ENCODE results near the gene KCNH8.

Gene KCNH8

DNA sequence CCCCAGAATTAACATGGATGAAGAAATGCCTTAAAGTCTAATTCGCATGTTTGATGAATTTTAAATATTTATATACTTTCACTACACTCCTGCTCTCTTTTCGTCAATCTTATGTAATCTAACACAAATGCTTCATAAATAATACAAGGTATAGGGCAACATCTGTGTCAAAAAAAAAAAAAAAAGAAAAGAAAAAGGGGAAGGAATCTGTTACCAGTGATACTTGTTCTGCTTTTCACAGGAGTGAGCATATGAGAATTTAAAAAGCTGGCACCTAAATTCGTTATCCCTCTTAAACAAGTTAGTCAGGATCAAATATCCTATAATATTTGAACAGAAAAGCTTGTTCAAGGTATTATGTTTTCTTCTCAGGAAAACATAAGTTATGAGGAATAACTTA, 243.8 kb downstream of the KCNH8 start:
- DNase-seq: no peak

DNA sequence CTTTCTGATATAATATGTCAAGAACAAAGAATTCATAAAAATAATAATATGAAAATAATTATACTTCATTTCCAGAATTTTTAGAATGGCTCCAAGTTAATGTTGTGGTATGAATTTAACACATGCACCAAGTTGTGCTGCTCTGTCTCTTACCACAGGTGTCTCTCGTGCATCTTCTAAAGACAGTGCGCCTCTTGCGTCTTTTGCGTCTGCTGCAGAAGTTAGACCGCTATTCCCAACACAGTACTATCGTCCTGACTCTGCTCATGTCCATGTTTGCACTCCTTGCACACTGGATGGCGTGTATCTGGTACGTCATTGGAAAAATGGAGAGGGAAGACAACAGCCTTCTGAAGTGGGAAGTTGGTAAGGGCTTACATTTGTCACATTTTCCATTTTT, 246.6 kb downstream of the KCNH8 start:
- DNase-seq: no peak

DNA sequence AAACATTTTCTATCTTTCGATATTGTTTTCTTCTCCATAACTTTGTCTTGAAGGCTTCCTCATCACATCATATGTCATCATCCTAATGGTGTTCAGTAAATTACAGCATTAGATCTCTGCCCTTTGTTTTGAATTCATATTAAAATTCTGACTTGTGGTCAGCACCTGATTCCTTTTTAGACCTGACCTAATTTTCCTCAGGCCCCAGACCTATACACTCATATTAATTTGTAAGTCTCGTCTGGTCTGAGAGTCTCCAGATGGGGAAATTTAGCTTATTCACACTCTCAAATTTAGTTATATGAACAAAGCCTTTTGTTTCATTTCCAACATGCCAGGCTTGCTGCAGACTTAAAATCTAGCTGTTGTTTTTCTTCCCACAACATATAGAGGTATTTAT, 248.4 kb downstream of the KCNH8 start:
- no peak for DNase-seq

DNA sequence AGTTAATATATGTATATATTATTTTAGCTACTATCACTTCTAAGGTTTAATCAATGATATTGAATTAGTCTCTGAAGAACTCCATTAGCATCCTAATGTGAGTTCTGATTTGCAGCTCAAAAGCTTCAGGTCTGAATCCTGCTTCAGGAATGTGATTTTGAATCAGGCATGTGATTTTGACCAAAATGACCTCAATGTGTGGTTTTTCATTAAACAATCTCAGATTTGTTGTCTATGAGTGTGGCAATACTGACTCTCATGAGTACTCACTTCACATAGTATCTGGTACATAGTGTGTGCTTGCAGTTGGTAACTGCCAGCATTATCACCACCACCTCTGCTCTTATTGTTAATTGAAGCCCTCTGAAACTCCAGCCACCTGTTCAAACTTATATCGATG, 251.0 kb downstream of the KCNH8 start:
- no peak for DNase-seq

DNA sequence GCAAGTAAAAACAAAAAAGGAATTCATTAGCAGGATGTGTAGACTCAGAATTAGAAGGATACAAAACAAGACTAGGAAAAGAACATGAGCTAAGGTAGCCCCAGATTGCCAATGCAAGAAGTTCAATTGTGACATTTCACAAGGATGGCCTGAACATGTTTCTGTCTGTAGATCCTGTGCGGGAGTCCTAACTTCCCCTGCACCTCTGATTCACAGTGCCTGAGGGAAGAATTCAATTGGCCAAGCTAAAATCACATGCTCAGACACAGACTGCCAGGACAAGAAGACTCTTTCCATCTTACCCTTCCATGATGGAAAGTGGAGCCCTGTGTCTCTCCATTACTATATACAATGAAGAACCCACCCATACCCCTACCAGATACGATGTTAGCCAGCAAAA, 251.5 kb downstream of the KCNH8 start:
- DNase-seq: no peak

DNA sequence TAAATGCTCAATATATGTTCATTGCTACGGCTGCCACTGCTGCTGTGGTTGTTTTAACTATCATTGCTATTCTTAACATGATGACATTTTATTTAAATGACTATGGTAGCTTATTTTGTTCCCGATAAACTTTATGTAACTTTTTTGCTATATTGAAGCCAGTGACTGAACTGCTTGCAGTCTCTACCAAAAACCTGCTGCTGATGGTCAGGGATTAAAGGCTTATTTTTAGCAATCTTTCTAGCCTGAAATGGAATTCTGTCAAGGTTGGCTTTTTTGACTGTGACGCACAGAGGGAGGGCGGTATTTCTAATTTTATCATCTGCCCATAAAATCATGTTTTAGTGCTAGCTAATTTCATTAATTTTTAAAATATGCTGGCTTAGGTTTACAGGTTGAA, 271.8 kb downstream of the KCNH8 start:
- no peak for DNase-seq

DNA sequence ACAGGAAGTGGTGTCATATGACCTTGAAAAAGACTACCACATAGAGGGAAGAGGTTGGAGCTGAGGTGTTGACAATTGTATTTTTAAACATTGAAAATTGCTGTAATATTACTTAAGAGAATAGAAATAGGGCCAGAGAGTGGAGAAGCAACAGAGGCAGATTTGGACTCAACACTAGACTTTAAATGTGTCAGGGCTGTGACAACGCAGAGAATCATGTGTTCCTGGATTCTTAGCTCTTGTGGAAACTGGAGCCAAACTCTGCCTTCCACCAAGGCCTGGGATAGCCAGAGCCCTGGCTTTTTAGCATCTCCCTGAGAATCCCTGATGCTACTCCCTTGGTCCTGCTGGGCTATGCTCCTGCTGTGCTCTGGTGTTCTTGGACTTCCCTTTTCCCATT, 277.5 kb downstream of the KCNH8 start:
- no peak for DNase-seq

DNA sequence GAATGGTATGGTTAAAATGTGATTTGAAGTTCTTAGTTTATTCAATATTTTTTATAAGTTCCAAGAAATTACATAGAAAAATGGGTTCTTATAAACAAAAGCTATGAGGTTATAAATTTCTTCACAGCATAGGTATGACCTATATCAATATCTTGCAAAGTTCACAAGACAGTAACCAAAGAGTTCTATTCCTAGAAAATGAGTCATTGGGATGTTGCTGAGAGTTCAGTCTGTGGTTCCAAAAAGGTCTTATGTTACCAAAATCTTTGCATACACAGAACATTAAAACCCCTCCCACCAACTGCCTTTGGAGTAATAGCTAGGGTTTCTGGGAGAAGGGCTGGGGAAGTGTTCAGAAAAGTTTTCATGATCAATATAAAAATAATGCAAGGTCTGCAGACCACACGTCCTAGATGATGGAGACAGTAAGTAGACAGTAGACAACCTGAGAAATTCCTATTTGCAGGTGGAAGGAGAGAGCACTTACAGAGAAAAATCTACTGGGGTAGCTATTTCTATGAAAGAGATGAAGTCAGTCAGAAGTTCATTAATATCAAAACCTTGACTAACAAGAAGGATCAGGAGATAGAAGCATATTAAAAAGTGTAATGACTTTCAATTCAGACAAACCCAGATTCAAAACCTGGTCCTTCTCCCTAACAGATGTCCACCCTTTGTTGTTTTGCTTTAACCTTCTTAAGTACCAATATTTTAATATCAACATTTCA, 279.3 kb downstream of the KCNH8 start:
- no peak for DNase-seq

DNA sequence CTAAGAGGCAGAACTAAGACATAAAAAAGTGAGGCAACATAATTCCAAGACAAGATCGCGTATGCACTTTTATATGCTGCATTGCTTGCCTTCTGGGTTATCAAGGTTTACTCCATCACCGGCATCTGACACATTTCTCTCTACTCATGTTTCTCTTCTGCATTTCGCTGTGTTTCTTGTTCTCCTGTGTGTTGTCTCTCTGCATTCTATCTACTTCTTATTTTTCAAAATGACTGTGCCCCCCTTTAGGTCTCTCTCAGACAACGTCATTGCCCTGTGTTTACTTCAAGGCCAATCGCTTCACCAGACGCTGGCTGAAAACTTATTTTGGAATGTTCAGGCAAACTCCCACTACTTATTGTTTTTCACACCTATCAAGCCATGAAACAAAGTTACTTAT, 280.4 kb downstream of the KCNH8 start:
- DNase-seq: no peak

DNA sequence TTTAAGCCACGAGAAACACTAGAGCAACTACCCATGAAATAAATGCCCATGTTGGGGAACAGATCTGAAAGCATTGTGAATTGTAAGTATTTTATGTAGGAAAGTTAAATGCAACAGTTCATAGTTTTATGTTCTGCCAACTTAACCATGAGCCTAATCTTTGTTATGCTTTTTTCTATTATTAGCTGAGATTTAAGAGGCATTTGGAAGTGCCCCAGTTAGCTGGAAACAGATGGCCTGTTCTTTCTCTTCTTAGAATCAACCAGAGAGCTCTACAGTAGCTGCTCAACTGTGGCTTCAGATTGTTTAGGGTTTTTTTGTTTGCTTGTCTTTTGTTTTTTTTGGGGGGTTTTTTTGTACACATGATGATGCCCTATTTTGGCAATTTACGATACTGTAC, 284.4 kb downstream of the KCNH8 start:
- DNase-seq: no peak

DNA sequence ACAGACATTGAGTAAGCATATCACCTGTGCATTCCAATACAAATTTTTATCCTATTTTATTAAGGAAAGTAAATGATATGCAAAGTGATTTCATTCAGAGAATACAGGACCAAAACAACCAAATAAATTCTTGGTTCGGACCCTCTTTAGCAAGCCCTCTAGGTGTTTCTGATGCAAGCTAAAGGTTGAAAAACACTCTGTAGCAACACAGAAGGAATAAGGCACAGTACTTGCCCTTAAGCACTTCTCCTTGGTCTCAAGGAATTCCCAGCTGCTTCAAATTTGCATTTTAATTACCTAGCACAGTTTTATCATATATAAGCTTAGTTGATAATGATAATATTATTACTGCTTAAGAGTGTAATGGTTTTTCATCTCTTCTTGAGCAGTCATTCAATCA, 288.4 kb downstream of the KCNH8 start:
- DNase-seq: no peak

DNA sequence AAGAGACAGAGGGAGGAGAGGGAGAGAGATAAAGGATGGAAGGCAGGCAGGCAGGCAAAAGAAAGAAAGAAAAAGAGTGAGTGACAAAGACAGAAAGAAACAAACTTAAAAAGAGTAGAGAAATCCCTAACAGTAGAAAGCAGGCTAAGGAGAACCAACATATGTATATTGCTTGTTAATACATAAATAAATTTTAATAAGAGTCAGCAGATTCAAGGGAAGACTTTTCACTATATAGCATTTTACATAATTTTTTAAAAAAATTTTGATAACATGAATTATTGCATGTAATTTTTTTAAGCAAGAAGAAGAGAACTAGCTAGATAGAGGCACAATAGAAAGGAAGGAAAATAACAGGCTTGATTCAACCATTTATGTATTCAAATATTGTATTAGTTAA, 291.6 kb downstream of the KCNH8 start:
- DNase-seq: no peak

DNA sequence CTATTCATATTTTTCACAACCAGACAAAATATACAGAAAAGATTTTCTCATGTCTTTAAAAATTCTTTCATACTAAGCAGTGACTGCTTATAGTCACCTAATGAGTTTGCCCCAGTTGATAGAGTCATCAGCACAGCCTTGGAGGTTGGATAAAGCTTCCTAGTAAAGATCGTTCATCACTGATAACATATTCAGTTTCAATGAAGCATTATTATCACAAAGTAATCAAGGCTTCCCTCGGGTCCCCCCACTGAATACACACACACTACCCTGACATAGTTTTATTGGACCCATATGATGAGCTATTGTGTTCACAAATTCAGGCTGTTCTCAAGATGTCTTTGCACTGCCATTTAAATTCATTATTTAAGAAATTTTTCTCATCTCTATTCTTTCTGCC, 297.8 kb downstream of the KCNH8 start:
- DNase-seq: no peak

DNA sequence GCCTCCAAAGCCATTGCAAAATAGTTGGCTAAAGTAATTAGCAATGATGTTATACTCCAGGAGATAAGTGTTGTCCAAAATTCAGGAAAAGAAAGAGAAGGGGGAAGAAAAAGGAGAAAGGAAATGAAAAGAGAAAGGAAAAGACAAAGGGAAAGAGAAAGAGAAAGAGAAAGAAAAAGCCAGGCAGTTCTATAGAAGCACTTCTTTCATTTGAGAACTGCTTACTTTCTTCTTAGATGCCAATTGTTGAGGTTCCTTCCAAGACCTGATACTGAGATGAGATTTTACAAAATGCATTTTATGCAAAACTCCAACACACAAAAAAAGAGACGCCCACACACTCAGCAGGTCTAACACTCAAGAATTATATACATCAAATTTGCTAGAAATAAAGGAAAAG, 298.4 kb downstream of the KCNH8 start:
- no peak for DNase-seq

DNA sequence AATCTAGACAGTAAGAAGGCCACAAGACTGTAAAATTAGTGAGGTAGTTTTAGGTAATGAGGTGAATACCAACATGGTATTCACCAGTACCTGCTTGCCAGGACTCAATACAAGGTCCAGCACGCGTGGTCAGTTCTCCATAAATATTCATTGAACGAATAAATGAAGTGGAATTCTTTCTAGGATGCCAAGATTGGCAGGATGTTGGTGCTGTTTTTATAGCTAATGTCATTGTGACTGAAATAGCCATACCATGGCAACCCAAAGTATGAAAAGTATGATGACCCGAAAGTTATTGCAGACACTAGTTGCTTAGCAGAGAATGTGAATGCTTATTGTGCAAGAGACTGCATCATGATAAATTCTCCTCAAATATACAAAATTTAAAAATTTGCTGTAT, 307.2 kb downstream of the KCNH8 start:
- no peak for DNase-seq

DNA sequence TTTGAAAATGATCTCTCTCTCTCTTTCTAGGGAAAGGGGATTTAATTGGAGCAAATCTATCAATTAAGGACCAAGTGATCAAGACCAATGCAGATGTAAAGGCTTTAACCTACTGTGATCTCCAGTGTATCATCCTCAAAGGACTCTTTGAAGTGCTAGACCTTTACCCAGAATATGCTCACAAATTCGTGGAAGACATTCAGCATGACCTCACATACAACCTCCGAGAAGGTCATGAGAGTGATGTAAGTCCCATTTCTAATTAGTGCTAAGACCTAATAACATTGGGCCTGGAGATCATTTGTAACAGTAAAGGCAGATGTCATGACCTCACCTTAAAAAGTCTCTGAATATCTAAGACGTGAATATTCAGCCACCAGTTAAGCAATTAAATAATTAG, 308.4 kb downstream of the KCNH8 start:
- no peak for DNase-seq

DNA sequence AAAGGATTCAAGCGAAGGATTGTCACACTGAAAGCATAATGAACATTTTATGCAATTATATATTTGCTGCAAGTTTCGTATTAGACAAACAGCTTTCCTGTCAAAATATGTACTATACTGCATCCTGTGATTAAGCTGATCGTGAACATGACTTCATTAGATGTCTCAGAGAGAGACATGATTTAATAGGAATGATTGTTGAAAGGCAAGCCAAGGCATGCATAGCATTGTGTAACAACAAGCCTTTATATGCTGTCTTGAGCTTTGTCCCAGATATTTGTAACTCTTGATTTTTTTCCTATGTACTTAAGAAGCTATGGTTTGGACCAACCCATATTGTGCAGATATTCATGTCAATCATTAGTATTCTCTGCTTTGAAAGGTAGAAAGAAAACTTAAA, 309.1 kb downstream of the KCNH8 start:
- no peak for DNase-seq

DNA sequence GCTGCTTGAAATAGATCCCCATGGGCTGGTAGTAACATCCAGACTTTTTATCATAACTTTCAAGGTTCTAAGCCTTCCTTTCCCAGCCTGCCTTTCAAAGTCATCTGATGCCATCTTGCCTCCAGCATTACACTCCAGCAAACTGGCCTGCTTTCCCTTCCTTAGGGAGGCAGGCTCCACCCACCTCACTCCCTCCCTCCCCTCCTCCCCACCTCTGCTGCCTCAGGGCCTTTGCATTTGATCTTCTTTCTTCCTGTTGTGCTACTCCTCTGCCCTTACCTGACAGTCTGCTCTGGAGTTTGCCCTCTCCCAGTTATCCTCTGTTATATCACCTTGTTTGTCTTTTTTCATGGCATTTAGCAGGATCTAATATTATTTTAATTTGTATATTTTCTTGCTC, 319.5 kb downstream of the KCNH8 start:
- DNase-seq: no peak

DNA sequence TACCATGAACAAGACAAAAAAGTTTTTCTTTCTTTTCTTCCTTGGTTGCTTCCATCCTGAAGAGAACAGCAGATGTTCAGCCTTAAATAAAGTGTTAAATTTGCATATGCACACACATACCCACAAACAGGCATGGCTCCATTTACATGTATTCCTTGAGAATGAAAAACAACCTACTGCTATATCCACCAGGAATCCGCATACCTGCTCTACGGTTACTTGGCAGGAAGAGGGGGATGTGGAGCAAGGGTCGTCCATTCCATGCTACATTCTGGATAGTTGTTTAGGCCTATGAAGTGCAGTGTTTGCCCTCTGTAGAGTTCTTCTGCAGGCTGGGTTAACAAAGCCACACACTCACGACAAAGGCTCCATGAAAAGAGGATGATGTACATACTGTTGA, 322.8 kb downstream of the KCNH8 start:
- DNase-seq: no peak

DNA sequence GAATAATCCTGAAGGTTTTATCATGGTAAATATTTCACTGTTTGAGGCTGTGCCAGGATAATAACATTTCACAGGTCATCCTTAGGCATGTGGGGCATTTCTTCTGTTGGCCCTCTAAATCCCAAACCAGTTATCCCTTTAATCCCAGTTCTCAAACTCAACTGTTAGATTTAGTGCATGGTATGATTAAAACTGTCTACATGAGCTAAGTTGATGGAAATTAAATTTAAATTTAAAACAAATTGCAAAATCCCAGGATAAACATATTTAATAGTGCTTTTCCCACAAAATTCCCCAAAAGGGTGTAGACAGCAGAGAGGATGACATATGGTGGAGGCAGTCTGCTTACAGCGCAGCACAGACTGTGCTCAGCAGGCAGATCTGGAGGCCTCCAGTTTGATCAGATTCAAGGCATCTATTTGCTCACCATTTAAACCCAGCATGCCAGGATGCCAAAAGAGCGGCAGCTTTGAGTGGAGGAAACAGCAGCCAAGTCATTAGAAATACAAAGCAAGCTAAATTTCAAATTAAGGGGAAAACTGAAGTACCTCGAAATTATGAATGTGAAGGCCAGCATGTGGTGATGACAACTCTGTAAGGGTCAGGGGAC, 325.8 kb downstream of the KCNH8 start:
- no peak for DNase-seq

DNA sequence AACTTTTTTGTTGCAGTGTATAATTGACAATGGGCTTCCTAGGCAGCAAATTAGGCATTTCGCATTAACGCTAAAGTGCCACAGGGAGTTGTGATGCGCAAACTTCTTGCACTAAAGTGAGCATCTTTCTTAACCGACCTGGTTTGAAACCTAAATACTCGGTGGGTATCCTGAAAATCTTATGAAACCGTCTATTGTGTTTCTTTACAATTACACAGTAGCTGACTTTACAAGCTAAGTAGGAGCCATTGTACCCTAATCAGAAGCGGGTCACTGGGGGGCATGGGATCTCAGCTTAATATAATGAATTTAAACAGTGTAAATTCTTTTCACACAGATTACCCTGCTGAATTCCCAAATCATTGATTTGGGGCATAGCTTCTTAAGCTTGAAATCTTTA, 328.0 kb downstream of the KCNH8 start:
- no peak for DNase-seq

DNA sequence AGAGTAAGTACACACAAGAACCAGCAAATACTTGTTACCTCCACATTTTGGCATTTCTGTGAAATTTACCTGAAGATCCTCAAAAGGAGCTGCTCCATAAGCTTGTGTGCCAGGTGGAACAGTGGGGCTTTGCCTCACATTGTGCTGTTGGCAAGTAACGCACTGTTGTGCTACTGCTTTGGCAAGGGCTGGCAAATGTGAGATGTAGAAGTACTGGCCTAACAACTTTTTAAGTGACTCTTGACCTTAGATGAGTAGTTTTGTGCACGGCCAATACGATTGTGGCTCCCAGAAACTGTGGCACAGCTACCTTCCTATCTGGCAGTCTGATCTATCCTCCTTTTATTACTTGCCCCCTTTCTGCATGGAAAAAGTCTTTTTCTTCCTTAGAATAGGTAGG, 337.0 kb downstream of the KCNH8 start:
- no peak for DNase-seq

DNA sequence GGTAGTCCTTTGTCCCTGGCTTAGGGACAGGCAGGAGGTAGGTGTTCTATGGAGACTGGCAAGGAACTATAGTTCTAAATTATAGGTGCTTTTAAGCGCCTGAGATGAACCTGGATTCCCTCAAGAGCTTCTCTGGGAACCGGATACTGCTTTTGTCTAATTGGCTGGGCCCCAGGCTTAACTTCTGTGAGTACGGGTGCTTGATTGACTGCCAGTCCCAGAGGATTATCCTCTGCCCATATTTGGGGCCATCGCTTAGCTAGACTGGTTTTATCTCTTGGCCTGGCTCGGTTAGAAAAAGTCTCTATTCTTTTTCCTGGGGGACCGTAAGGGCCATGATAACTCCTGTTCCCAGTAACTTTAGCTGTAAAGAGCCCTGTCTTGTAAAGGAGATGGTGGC, 339.1 kb downstream of the KCNH8 start:
- DNase-seq: no peak

DNA sequence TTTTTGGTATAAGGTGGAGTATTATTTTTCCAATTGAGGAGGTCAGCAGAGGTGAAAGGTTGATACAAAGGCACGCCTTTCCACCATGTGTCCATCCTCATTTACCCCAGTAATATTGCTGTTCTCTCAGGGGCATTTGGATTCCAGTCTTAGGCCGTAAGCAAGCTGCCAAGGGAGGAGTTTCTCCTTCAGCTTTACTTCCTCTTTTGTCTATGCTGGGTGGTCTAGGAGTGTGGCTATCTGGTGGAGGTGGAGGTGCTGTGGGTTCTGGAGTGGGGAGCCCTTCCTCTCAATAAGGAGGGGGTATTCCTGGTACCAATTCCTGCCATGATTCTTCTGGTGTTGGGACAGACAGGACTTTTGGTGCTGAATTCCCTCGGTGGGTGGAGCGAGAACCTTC, 340.6 kb downstream of the KCNH8 start:
- no peak for DNase-seq

DNA sequence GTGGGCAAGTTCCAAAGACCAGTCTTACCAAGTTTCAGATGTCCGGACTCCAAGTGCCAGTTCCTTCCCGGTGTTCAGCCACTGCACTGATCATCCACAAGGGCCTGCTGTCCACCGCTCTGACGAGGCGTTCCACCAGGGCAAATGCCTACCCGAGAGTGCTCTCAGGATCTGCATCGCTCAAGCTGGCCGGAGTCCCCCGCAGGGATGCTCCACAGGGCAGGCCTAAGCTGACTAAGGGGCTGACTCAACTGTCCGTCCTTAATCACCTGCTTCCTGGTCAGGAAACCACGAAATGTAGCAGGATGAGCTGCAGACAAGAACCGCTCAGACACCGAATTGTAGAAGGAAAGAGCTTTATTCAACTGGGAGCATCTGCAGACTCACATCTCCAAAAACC, 341.6 kb downstream of the KCNH8 start:
- no peak for DNase-seq

All from CD4-positive, alpha-beta T cell treated with Interleukin-12 subunit alpha and Interleukin-12 subunit beta, for 1 hour (primary cell).